ENCODE measurements around the gene FAM217A.
"Not testable (repeated sequence)": the region's sequence is repeated elsewhere in the genome, so short reads cannot be mapped to it uniquely, and the experiment has no call there.

Gene FAM217A

GRCh38 chr6:4078691-4079471 lies at the start of gene FAM217A:
Gene FAM217A (minus strand): TSS chr6:4079137. CDS start chr6:4077414, 1,723 bp downstream.
- no peak for DNase-seq (ENCODE audit: low spot score)

- DNase-seq (ENCODE audit: low spot score) = no peak
These were observed 49.1 kb upstream of the FAM217A start for GRCh38 chr6:4128072-4128471.

GRCh38 chr6:4125933-4126864 lies 47.3 kb upstream of the FAM217A start:
- no peak for DNase-seq (ENCODE audit: low spot score)

GRCh38 chr6:4125500-4125899 lies 46.6 kb upstream of the FAM217A start:
- no peak for DNase-seq (ENCODE audit: low spot score)

- DNase-seq (ENCODE audit: low spot score) = no peak
These were observed 45.4 kb upstream of the FAM217A start for GRCh38 chr6:4124351-4124750.

GRCh38 chr6:4115741-4116140 lies 36.8 kb upstream of the FAM217A start:
- no peak for DNase-seq (ENCODE audit: low spot score)

- no peak for DNase-seq (ENCODE audit: low spot score)
These were observed 35.2 kb upstream of the FAM217A start for GRCh38 chr6:4114123-4114522.

- DNase-seq (ENCODE audit: low spot score) = no peak
These were observed 34.7 kb upstream of the FAM217A start for GRCh38 chr6:4113649-4114048.

- DNase-seq (ENCODE audit: low spot score) = no peak
These were observed 33.4 kb upstream of the FAM217A start for GRCh38 chr6:4112366-4112765.

GRCh38 chr6:4109363-4109815 lies 30.5 kb upstream of the FAM217A start:
- DNase-seq (ENCODE audit: low spot score) = not testable (repeated sequence)

GRCh38 chr6:4108561-4109093 lies 29.7 kb upstream of the FAM217A start:
- DNase-seq (ENCODE audit: low spot score) = no peak

GRCh38 chr6:4107873-4108272 lies 28.9 kb upstream of the FAM217A start:
- DNase-seq (ENCODE audit: low spot score) = no peak

GRCh38 chr6:4105980-4106536 lies 27.1 kb upstream of the FAM217A start:
- DNase-seq (ENCODE audit: low spot score) = no peak

- no peak for DNase-seq (ENCODE audit: low spot score)
These were observed 25.0 kb upstream of the FAM217A start for GRCh38 chr6:4103929-4104328.

- DNase-seq (ENCODE audit: low spot score) = no peak
These were observed 23.8 kb upstream of the FAM217A start for GRCh38 chr6:4102687-4103244.

- DNase-seq (ENCODE audit: low spot score) = no peak
These were observed 22.4 kb upstream of the FAM217A start for GRCh38 chr6:4101298-4101697.

GRCh38 chr6:4100655-4101054 lies 21.7 kb upstream of the FAM217A start:
- no peak for DNase-seq (ENCODE audit: low spot score)

GRCh38 chr6:4093288-4093687 lies 14.4 kb upstream of the FAM217A start:
- no peak for DNase-seq (ENCODE audit: low spot score)

GRCh38 chr6:4091941-4092340 lies 13.0 kb upstream of the FAM217A start:
- DNase-seq (ENCODE audit: low spot score) = no peak

GRCh38 chr6:4090043-4090442 lies 11.1 kb upstream of the FAM217A start:
- DNase-seq (ENCODE audit: low spot score) = not testable (repeated sequence)

GRCh38 chr6:4088704-4089103 lies 9.8 kb upstream of the FAM217A start:
- no peak for DNase-seq (ENCODE audit: low spot score)

- DNase-seq (ENCODE audit: low spot score) = no peak
These were observed 6.4 kb upstream of the FAM217A start for GRCh38 chr6:4085332-4085700.
